PC-3 (cell line): ENCODE data around the gene FOXC2.

Experiments
- CTCF ChIP-seq: fragments of 300-600 bp; sonication (generic); conservative IDR thresholded peaks from 2 replicates; pipeline ENCODE4 v1.5.1; 2017; ENCODE audit warnings: antibody characterized with exemption, low read depth, mild to moderate bottlenecking, low read length
- EZH2 ChIP-seq: fragments of 300-600 bp; sonication (generic); IDR thresholded peaks from one replicate; pipeline ENCODE4 v1.6.1; 2017; ENCODE audit warnings: antibody characterized with exemption, mild to moderate bottlenecking, low read length; ENCODE audit not compliant: unreplicated experiment

DNA sequence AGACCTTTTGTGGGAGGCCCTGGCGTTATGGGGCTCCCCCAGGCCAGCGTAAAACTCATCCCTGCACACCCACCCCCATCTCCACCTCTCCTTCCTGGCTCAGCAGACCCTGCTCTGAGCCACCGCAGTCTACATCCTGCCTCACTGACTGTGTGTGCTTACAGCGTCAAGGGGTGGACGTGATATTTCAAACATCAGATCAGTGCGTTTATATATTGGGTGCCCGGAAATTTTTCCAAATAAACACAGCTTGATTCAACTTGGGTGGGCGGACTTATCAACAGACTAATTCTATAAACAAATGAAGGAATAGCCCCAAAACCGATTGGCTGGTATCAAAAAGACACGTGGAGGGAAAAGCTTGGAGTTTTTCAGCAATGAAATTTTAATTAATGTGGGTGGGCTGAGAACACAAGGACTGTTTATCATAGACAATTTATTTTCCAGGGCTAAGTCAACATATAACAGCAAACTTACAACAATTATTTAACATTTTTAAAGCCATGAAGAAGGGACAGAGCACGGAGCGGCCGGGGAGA, 11.5 kb downstream of the FOXC2 start, which contains the start of gene FOXL1:
- TF ChIP-seq EZH2 (no peak), CTCF (no peak)
